Measurements from ENCODE around the gene TCP11L1.
"Not testable (repeated sequence)": the region's sequence is repeated elsewhere in the genome, so short reads cannot be mapped to it uniquely, and the experiment has no call there.

Gene TCP11L1

DNA sequence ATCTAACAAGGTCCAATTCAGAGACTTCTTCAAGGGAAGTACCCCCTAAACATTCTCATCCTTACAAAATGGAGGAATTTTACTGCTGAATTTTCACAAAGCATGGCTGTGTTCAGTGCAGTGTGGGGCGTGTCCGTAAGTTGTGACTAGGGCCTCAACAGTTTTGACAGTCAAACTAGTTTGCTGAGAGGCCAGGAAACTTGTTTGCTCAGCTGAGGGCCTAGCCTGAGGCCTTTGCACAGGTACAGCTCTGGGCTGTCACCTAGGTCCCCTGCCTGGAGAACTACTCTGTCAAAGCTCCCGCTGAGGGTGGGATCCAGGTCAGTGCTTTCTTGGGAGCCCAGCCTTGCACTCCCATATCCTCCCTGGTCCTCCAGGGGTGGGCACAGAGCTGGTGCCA lies 27.9 kb downstream of the TCP11L1 start:
- FAIRE-seq: no peak

DNA sequence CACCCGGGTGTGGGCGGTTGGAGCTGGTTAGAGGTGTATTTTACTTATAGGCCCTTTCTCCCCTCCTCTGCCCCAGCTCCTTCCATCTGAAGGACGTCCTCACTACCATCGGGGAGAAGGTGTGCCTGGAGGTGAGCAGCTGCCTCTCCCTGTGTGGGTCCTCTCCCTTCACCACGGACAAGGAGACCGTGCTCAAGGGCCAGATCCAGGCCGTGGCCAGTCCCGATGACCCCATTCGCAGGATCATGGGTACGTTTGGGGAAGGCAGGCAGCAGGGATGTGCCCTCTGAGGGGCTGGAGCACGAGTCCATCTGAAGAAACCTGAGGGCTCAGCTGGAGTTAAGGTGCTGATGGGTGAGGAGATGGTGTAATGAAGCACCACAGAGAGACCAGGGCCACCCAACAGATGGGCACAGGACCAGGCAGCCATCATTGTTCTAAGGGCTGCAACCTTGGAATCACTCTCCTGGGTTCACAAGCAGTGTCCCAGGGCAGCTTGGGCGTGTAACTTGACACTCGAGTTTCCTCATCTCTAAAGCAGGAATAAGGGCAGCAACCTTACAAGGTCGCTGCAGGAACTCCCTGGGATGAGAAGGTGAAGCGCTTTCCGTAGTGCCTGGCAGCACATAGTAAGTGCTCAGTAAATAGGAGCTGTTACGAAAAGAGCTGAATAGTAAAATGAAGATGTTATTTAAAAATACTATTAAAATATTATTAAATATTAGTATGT lies 29.4 kb downstream of the TCP11L1 start:
- no peak for FAIRE-seq

DNA sequence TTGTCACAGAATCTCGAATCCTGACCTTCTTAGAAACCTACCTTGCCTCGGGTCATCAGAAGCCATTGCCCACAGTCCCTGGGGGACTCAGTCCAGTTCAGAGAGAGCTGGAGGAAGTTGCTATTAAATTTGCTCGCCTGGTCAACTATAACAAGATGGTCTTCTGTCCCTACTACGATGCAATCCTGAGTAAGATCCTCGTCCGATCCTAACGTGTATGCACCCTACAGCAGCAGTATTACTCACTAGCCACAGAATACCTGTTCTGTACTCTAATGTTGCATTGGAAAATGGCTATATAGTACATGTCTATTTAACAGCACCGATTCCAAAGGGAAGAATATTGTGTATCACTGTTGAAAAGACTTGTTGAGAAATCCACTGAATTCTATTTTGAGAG lies 33.1 kb downstream of the TCP11L1 start:
- FAIRE-seq: no peak

DNA sequence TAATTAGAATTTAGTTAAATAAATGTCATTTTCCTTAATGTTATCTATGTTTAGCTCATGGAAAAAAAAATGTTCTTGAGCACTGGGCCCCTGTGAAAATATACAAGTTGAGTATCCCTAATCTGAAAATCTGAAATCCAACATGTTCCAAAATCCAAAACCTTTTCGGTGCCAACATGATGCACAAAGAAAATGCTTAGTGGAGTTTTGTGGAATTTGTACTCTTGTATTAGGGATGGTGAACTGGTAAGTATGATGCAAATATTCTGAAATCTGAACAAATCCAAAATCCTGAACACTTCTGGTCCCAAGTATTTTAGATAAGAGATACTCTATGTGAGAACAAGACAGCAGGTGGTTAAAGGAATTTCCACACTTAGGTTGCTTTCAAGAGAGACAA lies 44.5 kb downstream of the TCP11L1 start:
- no peak for FAIRE-seq

DNA sequence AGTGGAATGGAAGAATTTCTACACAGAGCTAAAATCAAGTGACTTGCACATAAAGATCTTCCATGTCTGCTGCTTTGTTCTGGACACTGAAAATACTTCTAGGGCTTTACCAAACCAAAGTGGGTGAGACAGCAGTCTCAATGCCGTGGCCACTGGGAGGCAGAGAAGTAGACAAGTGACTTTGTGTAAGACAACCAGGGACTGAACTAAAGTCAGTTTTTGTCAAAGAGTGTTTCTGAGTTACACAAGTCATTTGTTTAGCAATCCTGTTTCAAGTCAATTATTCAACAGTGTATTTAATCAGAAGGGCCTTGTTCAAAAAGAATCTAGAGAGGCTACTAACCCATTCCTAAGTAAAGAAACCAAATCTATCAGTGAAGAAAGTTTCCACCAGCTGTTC lies 46.6 kb downstream of the TCP11L1 start:
- no peak for FAIRE-seq

DNA sequence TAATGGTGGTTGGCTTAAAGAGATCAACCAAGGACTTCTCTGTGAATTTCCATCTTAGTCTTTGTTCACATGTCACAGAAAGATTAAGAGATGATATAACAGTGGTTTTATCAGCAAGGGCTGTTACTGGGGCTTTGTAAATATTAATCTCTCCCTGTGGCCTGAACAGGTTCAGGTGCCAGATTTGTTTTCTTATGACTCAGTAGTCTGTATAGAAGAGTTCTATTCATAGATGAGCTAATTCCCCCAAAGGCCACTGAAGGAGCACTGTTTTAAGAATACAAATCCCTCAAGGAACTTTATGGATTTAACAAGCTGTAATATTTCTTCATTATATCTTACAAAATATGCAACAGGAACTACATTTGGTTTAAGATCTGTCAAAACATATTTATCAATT lies 50.4 kb downstream of the TCP11L1 start:
- peak; percentile 87 for FAIRE-seq

DNA sequence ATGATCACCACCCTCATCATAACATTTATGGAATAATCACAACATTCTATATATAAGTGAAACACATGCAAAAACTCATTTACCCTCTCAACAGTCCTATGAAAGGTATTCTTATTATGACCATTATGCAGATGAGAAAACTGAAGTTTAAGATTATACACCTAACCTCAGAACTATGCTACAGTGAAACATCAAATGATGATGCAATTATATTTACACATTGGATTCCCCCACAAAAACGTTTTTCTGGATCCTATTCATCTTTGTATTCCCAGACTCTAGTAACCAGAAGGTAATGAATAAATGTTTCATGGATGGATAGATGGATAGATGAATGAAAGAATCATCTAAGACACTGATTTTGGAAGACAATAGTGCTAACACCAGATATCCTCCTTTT lies 54.8 kb downstream of the TCP11L1 start:
- no peak for FAIRE-seq

DNA sequence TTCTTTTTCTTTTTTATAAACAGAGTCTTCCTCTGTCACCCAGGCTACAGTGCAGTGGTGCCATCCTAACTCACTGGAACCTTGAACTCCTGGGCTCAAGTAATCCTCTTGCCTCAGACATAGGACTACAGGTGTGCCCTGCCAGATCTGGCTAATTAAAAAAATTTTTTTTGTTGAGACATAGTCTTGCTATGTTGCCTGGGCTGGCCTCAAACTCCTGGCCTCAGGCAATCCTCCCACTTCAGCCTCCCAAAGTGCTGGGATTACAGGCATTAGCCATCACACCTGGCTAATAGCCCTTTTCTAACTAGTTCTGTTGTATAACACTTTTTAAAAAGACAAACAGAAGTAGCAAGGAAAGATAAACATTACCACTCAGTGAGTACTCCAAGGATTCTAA lies 64.5 kb downstream of the TCP11L1 start:
- FAIRE-seq: no peak

DNA sequence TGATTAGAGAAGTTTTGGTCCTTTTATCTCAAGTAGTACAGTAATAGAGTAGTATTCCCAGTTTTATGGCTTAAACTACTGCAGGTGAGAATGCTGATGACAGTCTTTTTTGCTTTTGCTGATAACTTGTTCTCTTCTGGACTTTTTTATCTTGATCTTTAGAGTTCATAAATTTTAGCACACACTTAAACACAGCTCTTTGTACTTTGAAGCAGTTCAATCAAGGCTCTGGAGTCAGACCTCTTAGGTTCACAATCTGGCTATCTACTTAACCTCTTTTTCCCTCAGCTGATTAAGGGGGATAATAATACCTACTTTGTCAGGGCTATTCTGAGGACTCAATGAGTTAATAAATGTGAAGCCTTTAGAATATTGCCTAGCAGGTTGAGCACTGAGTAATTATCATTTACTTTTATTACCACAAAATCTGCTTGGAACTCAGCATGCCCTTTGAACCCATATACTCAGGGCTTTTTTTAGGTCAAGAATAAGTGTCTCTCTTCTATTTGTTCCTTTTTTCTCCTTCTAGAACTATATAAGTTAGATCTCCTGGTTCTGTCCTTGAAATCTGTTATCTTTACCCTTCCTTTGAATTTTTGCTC lies 70.0 kb downstream of the TCP11L1 start:
- no peak for FAIRE-seq

DNA sequence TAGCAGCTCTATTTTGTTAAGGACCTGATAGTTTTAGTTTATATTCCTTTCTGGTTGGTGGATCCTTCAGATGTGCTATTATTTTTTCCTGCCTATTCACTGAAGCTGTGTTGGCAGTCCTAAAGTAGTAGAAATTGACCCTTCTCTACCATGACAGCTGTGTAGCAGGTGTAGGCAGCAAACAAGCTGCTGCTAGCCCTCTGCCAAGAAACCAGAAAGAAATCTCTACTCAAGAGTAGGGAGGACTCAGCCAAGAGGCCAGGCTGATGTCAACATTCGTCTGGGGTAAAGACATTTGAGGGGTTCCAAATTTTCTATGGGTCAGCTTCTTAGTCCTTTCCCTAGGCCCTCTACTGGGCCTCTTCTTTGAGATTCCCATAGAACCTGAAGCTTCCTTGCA lies 70.7 kb downstream of the TCP11L1 start:
- no peak for FAIRE-seq

DNA sequence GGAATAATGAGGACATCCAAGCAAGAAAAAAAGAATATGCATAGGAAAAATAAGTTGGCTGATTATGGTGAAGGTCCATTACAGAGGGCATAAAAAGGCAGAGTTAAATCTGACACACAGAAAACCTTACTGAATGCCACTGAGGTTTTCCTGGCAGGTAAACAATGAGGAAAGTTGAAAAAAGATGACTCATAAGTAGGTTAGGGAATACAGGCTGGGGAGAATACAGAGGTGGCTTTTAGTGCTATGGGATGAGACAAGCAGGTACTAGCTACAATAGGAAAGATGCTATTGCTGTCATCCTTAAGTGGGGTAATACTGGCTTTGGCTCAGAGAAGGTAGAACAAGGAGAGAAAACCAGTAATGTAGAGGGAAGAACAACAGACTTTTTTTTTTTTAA lies 77.2 kb downstream of the TCP11L1 start:
- no peak for FAIRE-seq

DNA sequence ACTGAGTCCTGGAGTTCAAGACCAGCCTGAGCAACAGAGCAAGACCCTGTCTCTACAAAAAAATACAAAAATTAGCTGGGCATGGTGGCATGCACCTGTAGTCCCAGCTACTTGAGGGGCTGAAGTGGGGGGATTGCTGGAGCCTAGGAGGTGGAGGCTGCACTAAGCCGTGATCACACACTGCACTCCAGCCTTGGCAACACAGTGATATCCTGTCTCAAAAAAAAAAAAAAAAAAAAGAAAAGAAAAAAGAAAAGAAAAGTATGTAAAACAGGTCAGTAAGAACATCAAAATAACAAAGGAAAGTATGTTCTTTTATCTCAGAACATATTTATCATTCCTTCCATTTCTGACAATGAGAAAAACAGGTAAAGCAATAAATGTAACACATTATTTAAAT lies 83.3 kb downstream of the TCP11L1 start:
- not testable (repeated sequence) for FAIRE-seq

Measured in islet of Langerhans (tissue), 1 donor.